GM21515 (cell line): ENCODE measurements around the gene LYRM2.

Experiments used
- ATAC-seq: cut with Tn5 transposase; IDR thresholded peaks from one replicate; pipeline ENCODE4 v1.9.1; 2021; ENCODE audit not compliant: unreplicated experiment

The LYRM2 gene

DNA sequence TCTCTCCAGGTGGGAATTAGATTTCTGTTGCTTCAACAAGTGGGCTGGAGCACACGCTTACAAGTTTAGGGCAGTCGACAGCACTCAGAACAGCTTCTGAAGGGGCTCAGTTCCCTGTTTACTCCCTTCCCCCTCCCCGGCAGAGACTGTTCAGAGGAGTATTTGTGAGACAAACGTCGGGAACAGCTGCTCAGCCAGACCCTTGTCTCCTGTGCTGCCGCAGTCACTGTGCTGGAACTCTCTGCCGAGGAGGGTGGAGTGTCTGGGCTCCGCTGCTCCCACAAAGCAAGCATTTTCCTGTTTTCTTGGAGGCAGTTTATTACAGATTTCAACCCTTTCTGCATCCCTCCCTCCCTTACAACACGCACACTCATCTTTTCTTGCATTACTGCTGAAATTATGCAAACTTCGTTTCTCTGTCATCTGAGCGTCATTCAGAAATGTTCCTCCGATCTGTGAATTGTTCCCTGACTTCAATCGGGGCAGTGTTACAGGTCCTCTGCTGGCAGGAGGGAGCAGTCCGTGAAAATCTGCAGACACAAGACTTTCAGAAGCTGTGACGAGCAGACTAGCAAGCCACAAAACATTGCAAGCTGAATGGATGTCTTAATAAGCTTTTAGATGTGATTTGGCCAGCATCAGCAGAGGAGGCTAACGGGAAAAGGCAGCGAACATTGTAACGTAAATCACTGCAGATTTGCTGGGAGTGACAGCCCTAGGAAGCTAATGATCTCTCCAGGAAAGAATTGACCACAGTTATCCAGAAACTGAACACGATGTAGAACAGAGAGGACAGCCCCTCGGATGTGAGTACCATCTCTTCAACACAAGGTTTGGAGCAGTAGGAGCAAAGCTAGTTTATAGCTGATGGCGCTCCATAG lies 76.2 kb downstream of the LYRM2 start:
- ATAC-seq: no peak

DNA sequence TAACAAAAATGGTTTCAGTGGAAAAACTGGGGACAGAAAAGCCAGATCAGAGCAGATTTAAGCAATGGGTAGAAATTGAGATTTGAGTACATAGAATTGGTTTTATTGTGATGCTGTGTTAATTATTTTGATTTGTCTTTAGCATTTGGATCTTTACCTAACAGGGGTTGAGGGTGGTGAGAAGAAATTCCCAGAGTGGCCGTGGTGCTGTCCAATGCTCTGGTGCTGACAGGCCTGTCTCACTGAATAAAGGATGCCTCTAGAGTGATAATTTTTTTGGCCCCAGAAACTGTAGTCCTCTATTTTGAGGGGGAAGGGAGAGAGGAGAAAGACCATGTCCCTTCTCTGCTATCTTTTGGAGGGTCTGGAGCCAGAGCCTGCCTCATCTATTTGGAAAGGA lies 79.1 kb downstream of the LYRM2 start:
- ATAC-seq: no peak

GRCh38 chr6:89555806-89556205 lies 82.7 kb downstream of the LYRM2 start:
- no peak for ATAC-seq

DNA sequence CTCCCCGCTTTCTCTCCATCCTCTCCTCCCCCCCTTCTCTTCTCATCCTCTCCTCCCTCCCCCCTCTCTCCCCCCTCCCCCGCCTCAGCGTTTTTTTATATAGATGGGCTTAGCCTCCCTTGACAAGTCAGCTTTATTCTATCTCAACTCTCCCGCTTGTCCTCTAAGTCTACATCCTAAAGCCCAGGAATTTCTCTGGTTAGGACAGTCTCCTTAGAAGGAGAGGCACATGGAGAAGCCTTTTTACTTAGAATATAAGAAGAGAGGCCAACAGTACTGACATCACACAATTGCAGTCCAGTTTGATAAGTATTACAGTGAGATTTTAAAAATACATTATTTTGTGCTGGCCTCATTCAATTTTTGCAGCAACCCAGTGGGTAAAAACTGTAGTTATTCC lies 83.5 kb downstream of the LYRM2 start:
- no peak for ATAC-seq

DNA sequence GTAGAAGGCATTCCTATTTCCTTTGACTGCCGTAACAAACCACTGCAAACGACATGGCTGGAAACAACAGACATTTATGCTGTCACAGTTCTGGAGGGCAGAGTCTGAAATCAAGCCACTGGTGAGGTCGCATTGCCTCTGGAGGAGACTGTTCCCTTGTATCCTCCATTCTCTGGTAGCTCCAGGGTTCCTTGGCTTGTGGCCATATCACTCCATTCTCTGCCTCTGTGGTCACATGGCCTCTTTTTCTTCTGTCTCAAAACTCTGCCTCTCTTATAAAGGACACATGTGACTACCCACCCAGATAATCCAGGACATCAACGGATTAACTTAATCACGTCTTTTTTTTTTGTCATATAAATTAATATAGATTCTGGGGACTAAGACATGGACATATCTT lies 84.4 kb downstream of the LYRM2 start:
- ATAC-seq: no peak

GRCh38 chr6:89553431-89553830 lies 85.1 kb downstream of the LYRM2 start:
- no peak for ATAC-seq

- no peak for ATAC-seq
Observed at GRCh38 chr6:89547281-89547680, 91.3 kb downstream of the LYRM2 start.

GRCh38 chr6:89542866-89543265 lies 95.7 kb downstream of the LYRM2 start:
- no peak for ATAC-seq

GRCh38 chr6:89542081-89542857 lies 96.3 kb downstream of the LYRM2 start:
- no peak for ATAC-seq

DNA sequence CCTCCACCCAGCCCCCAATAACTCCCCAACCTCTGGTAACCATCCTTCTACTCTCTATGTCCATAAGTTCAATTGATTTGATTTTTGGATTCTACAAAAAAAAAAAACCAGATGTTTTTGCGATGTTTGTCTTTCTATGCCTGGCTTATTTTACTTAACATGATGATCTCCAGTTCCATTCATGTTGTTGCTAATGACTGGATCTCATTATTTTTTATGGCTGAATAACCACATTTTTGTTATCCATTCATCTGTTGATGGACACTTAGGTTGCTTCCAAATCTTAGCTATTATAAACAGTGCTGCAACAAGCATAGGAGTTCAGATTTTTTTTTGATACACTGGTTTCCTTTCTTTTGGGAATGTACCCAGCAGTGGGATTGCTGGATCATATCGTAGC lies 98.8 kb downstream of the LYRM2 start:
- no peak for ATAC-seq

- no peak for ATAC-seq
Observed at GRCh38 chr6:89536231-89536630, 102.3 kb downstream of the LYRM2 start.

DNA sequence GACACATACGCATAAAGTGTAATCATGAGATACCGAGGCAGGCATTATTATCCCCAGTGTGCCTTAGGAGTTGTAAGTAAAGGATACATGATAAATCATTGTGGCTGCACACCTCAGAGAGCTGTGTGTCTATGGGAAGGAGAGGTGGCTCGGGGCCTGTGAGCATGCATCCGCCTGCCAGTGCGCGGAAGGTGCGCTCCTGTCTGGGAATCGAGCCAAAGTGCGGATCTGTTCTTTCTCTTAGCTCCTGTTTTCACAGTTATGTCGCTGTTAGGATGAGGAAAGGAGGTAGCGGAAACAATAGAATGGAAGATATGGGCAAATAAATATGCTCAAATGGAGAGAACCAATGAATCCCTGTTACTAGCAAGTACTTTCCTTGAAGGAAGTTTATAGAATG lies 107.6 kb downstream of the LYRM2 start:
- no peak for ATAC-seq

GRCh38 chr6:89528866-89529265 lies 109.7 kb downstream of the LYRM2 start:
- no peak for ATAC-seq

DNA sequence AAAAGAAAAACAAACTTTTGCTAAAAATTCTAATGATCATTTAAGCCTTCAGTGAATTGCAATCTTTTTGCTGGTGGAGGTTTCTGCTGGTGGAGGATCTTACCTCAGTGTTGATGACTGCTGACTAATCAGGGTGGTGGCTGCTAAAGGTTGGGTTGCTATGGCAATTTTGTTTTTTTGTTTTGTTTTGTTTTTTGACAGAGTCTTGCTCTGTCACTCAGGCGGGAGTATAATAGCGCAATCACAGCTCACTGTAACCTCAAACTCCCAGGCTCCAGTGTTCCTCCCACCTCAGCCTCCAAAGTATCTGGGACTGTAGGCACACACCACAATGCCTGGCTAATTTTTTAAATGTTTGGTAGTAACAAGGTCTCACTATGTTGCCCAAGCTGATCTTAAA lies 110.9 kb downstream of the LYRM2 start:
- no peak for ATAC-seq

- ATAC-seq: no peak
Observed at GRCh38 chr6:89526563-89526869, 112.0 kb downstream of the LYRM2 start.

DNA sequence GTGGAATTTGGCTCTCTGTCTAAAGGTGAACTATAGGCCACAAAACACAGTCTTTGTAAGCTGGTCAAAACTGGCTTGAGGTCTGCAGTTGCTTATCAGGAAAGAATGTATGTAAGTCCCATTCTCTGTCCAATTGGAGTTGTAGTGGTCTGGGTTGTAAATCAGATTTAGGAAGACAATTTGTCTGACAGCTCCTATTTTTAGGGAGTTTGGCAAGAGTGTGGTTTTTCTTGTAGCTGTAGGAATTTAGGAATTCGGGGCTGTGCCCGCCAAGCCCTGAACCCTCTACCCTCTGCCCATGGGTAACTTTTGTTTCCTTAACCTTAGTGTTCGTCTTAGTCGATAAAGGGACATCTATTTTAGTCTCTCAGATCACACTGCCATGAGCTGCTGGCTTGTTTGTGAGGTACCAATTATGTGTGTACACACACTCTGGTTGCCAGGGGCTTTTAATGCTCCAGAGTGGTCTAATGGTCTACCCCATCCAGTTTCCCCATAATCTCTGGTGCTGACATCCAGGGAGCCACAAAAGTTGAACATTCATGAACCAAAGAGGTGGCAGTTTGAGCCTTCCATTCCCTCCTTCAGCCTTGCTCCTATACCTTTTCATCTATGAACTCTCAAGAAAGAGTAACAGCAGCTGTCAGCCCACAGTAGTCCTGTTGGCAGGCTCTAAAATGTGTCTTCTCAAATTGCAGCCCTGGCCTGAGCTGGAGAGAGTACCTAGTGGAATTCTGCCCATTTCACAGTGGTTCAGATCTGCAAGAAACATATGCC lies 112.6 kb downstream of the LYRM2 start:
- no peak for ATAC-seq

DNA sequence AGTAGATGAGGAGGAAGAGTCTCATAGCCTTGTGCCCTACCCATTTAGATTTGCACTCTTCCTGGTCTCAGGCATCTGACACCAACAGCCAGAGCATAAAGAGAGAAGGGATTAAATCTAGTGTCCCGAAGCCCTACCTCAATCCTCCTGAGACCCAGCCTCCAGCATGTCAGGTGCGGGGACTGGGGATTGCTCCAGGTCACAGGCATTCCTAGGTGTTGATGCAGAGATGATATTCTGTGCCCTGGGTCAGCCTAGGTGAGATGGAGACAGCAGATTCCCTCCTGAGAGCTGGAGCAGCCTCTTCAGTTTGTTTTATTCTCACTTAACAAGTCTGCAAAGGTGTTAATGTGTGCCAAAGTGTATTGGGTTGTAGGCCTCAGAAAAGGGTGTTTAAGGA lies 115.8 kb downstream of the LYRM2 start:
- no peak for ATAC-seq

DNA sequence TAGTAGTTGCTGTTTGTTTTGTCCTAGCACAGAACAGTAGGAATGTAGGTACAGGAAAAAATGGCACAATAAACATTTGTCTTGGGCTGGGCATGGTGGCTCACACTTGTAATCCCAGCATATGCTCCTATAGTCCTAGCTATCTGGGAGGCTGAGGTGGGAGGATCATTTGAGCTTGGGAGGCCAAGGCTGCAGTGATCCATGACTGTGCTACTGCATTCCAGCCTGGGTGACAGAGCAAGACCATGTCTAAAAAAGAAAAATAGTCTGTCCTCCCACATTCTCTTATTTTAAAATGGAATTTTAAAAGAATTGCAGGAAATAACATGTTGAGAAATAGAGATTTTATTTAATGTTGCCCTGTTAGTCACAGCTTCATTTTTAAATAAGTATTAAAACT lies 117.8 kb downstream of the LYRM2 start:
- no peak for ATAC-seq

DNA sequence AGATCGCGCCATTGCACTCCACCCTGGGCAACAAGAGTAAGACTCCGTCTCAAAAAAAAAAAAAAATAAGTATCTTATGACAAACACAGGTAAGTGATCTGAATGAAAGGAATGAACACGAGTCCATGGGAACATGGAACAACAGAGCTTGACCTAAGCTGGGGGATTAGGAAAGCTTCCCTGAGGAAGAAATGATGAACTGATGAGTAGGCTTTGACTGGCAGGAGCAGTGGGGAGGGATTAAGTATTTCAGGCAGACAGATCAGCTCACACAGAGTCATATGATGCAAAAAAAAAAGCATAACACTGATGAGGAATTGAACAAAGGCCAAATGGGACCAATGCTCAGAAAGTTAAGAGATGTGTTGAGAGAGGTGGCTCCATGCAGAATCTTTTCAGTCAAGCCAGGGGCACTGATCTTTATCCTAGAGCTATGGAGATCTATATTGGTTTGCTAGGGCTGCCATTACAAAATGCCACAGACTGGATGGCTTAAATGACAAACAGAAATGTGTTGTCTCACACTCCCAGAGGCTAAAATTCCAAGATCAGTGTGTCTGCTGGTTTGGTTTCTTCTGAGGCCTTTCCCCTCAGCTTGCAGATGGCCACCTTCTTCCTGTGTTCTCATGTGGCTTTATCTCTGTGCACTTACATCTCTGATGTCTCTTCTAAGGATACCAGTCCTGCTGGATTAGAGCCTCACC lies 120.0 kb downstream of the LYRM2 start:
- ATAC-seq: no peak
